Stomach (tissue), 9 donors: ENCODE measurements around the gene MAPT. TPM values are rescaled to one million over a fixed set of nuclear protein-coding genes. Genes with fewer than 3 reads are reported as not detected.

Source experiments
- DNase-seq, 2 donors: peaks; one replicate each; pipeline versions ENCODE4 v3.0.0 to v3.0.0-alpha.2; 2013 to 2019
- H3K27ac ChIP-seq, 5 donors: fragments of 200-600 bp in 4 of 5; sonication (generic) in 4 of 5; one replicate each; pipeline ENCODE4 v1.5.1; 2013 to 2019; ENCODE audit warnings: mild to moderate bottlenecking in 1 of 5, moderate library complexity in 1 of 5
- H3K27me3 ChIP-seq, 3 donors: fragments of 200-600 bp; sonication (generic); one replicate each; pipeline ENCODE4 v1.5.1; 2017 to 2019; ENCODE audit warnings: mixed run types in 1 of 3
- H3K36me3 ChIP-seq, 4 donors: fragments of 200-600 bp; sonication (generic); 1 replicate in 3 of 4; 2 replicates in 1 of 4; pipeline ENCODE4 v1.5.1; 2016 to 2019
- H3K4me1 ChIP-seq, 4 donors: fragments of 200-600 bp; sonication (generic); one replicate each; pipeline ENCODE4 v1.5.1; 2016 to 2019
- H3K4me3 ChIP-seq, 4 donors: fragments of 200-600 bp; sonication (generic) in 3 of 4; one replicate each; pipeline ENCODE4 v1.5.1; 2016 to 2019; ENCODE audit warnings: mild to moderate bottlenecking in 1 of 4
- H3K9me3 ChIP-seq, 4 donors: fragments of 200-600 bp; sonication (generic); one replicate each; pipeline ENCODE4 v1.5.1; 2016 to 2019
- CTCF ChIP-seq, 7 experiments: fragments of 450-650 bp in 4 of 7; fragments of 200-600 bp in 3 of 7; sonication (generic) in 3 of 7; IDR thresholded peaks; one replicate each; pipeline ENCODE4 v1.5.1; 2016 to 2019; ENCODE audit warnings: antibody characterized with exemption in 7 of 7, control low read depth in 2 of 7, mild to moderate bottlenecking in 1 of 7
- EP300 ChIP-seq: sonication (generic); formaldehyde crosslinking; IDR thresholded peaks from one replicate; pipeline ENCODE4 v1.6.1; 2017; ENCODE audit warnings: antibody characterized with exemption
- POLR2A ChIP-seq, 4 donors: fragments of 450-650 bp; IDR thresholded peaks; one replicate each; pipeline ENCODE4 v1.6.1; 2016; ENCODE audit warnings: antibody characterized with exemption in 4 of 4, control low read depth in 2 of 4, mild to moderate bottlenecking in 1 of 4, moderate library complexity in 1 of 4
- POLR2AphosphoS5 ChIP-seq, 3 donors: sonication (generic); formaldehyde crosslinking; IDR thresholded peaks; one replicate each; pipeline ENCODE4 v1.6.1; 2016; ENCODE audit warnings: antibody characterized with exemption in 3 of 3
- WGBS, 5 donors: extraction: QIAGEN DNeasy Blood & Tissue Kit in 3 of 5; methylation state at CpG; one replicate each; pipeline versions ENCODE4 v1.1.5 to v1.1.7; 2013 to 2018; 5-methylcytosine and 5-hydroxymethylcytosine counted together
- intact Hi-C: fragments of 100-400 bp; cut with DNase I; formaldehyde crosslinking; loops from one replicate; pipeline ENCODE4 v1.15.1; 2023; ENCODE audit warnings: low total_unique reads
- polyA plus RNA-seq, 3 donors: library from polyadenylated mRNA; stranded (reverse); fragments of 200-250 nt; gene quantifications; one replicate each; pipeline ENCODE4 v1.2.3, GENCODE V29; 2013
- total RNA-seq, 5 donors: library from RNA; depleted of rRNA; stranded (reverse); fragments of >200 nt; gene quantifications; one replicate each; pipeline versions ENCODE4 v1.1.0 to v1.2.3, GENCODE V29; 2014 to 2016
- donor health status: healthy with polysubstance abuse.
- donor health status: Bipolar disorder and iron deficiency.
- donor health status: healthy.

The MAPT gene
- total and polyA plus RNA-seq, 8 donors: 0.44 to 4.1 (median 1.7) TPM; not detected in 1

GRCh38 chr17:45846223-45846622 is 48.1 kb upstream of the MAPT start:
- no peak for DNase-seq
- intact Hi-C loops: no loop called here
- 86 to 92% (median 90%) methylated on average over 9 to 10 of the region's 10 CpGs for WGBS, 5 donors

GRCh38 chr17:45846646-45847045 is 47.7 kb upstream of the MAPT start:
- no peak for DNase-seq
- intact Hi-C loops: no loop called here
- H3K9me3 ChIP-seq: no peaks in the 10 kb centered on the region
- H3K4me1 ChIP-seq: no peaks in the 10 kb centered on the region
- H3K27me3 ChIP-seq: peaks cover 0 to 34% (median 6%) of the 10 kb centered on the region in 3 donors
- H3K4me3 ChIP-seq: no peak overlapping the region
- TF ChIP-seq POLR2AphosphoS5 (IDR thresholded peaks at IDR 0.05) (no peak), POLR2A (IDR thresholded peaks at IDR 0.05) (no peak), CTCF (IDR thresholded peaks at IDR 0.05) (no peak), EP300 (no peak)
- WGBS, 5 donors: 77 to 89% (median 79%) methylated on average over 6 to 9 of the region's 9 CpGs
- H3K36me3 ChIP-seq: no peaks in the 10 kb centered on the region
- no peak overlapping the region for H3K27ac ChIP-seq

More at GRCh38 chr17:45846223-45846622, 48.1 kb upstream of the MAPT start:
- Histone ChIP-seq H3K4me1 (no peaks in the 10 kb centered on the region), H3K9me3 (no peaks in the 10 kb centered on the region), H3K27ac (no peak overlapping the region), H3K27me3 (peaks cover 0 to 30% (median 1%) of the 10 kb centered on the region in 3 donors), H3K4me3 (no peak overlapping the region), H3K36me3 (no peaks in the 10 kb centered on the region)
- TF ChIP-seq POLR2AphosphoS5 (IDR thresholded peaks at IDR 0.05) (no peak), CTCF (IDR thresholded peaks at IDR 0.05) (no peak), POLR2A (IDR thresholded peaks at IDR 0.05) (no peak)

- WGBS, 5 donors: 76 to 94% (median 83%) methylated on average over 4 of the region's 4 CpGs
- TF ChIP-seq POLR2A (IDR thresholded peaks at IDR 0.05): no peak
- no peak for TF ChIP-seq CTCF (IDR thresholded peaks at IDR 0.05)
- TF ChIP-seq EP300: no peak
- no peak for TF ChIP-seq POLR2AphosphoS5 (IDR thresholded peaks at IDR 0.05)
- peaks cover 0 to 39% (median 10%) of the 10 kb centered on the region in 3 donors for H3K27me3 ChIP-seq
- intact Hi-C loops: no loop called here
- DNase-seq: no peak
- H3K4me3 ChIP-seq: no peak overlapping the region
- no peaks in the 10 kb centered on the region for H3K36me3 ChIP-seq
- H3K9me3 ChIP-seq: no peaks in the 10 kb centered on the region
- no peak overlapping the region for H3K27ac ChIP-seq
- H3K4me1 ChIP-seq: no peaks in the 10 kb centered on the region
These were observed 47.3 kb upstream of the MAPT start for GRCh38 chr17:45847101-45847500.

GRCh38 chr17:45847747-45848146 is 46.6 kb upstream of the MAPT start:
- Histone ChIP-seq H3K9me3 (no peaks in the 10 kb centered on the region), H3K36me3 (no peaks in the 10 kb centered on the region), H3K4me1 (peaks cover 0 to 3% (median 0%) of the 10 kb centered on the region in 4 donors), H3K4me3 (no peak overlapping the region), H3K27ac (no peak overlapping the region), H3K27me3 (peaks cover 0 to 45% (median 14%) of the 10 kb centered on the region in 3 donors)
- intact Hi-C loops: no loop called here
- DNase-seq: no peak
- WGBS, 5 donors: 69 to 92% (median 82%) methylated on average over 5 of the region's 5 CpGs
- TF ChIP-seq POLR2AphosphoS5 (IDR thresholded peaks at IDR 0.05) (no peak), EP300 (no peak), CTCF (IDR thresholded peaks at IDR 0.05) (no peak), POLR2A (IDR thresholded peaks at IDR 0.05) (no peak)
